ENCODE data around the gene CNMD. TPM values are rescaled to one million over a fixed set of nuclear protein-coding genes. Genes with fewer than 3 reads are reported as not detected.
"Not testable (repeated sequence)": the region's sequence is repeated elsewhere in the genome, so short reads cannot be mapped to it uniquely, and the experiment has no call there.

The CNMD gene
- total and polyA plus RNA-seq, 2 experiments from 2014 or later: not detected

DNA sequence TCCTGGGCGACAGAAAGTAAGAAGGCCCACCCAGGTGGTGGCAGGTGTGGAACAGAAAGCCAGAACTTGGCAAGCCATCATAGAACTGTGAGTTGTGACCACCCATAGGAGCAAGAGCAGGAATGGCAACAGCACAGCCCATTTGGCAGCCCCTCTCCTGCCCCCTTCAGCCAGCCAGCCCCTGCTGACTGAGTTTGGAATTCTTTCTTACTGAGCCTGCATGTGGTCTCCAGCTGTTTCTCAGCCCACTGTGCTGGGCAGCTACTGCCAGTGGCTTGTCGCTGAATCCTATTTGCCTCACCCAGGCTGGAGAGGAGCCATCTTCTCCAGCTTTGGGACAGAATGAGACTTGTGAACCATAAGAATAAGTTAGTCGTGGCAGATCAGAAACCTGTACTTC lies 28.3 kb downstream of the CNMD start:
- in situ Hi-C loops (cut with MboI): no loop called here
- 31% methylated on average over 3 of the region's 3 CpGs for WGBS, 2 experiments (ENCODE audit: low coverage in 1 of 2, low lambda C conversion rate in 2 of 2, missing lambda C conversion rate in 2 of 2)
- Histone ChIP-seq H2AFZ (no peak overlapping the region), H4K20me1 (ENCODE audit: insufficient read depth) (no peaks in the 10 kb centered on the region), H3K36me3 (ENCODE audit: low read depth) (no peaks in the 10 kb centered on the region), H3K27me3 (replicated peaks; ENCODE audit: insufficient read depth) (no peaks in the 10 kb centered on the region), H3K4me2 (ENCODE audit: unreplicated experiment) (no peak overlapping the region), H3K79me2 (ENCODE audit: insufficient read depth) (no peaks in the 10 kb centered on the region), H3K27ac (no peak overlapping the region), H3K9me3 (ENCODE audit: low read depth) (no peaks in the 10 kb centered on the region), H3K9me2 (ENCODE audit: insufficient read depth) (no peaks in the 10 kb centered on the region), H3K9ac (no peak overlapping the region), H3F3A (ENCODE audit: insufficient read depth) (no peaks in the 10 kb centered on the region), H3K4me1 (ENCODE audit: insufficient read depth) (no peaks in the 10 kb centered on the region), H3K4me3 (no peak overlapping the region)
- TF ChIP-seq EZH2 (IDR thresholded peaks at IDR 0.05; ENCODE audit: insufficient read depth, poor library complexity, severe bottlenecking): no peak
- TF ChIP-seq EZH2phosphoT487 (IDR thresholded peaks at IDR 0.05; ENCODE audit: insufficient read depth, low read depth): no peak
- DNase-seq: no peak

DNA sequence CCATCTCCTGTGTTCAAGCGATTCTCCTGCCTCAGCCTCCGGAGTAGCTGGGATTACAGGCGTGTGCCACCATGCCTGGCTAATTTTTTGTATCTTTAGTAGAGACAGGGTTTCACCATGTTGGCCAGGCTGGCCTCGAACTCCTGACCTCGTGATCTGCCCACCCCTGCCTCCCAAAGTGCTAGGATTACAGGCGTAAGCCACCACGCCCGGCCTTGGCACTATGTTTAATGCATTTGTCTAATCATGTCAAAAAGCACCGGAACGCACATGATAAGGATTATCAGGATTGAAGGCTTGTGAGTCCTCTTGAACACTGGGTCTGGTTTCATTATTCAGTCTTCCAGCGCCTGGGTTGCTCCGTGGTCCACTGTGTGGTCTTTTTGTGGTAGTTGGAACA lies 31.4 kb downstream of the CNMD start:
- H3K9me3 ChIP-seq (ENCODE audit: low read depth); H4K20me1 ChIP-seq (ENCODE audit: insufficient read depth); H2AFZ ChIP-seq; H3K9me2 ChIP-seq (ENCODE audit: insufficient read depth); H3K79me2 ChIP-seq (ENCODE audit: insufficient read depth); H3K4me2 ChIP-seq (ENCODE audit: unreplicated experiment); H3K36me3 ChIP-seq (ENCODE audit: low read depth); H3F3A ChIP-seq (ENCODE audit: insufficient read depth); in situ Hi-C loops (cut with MboI); H3K9ac ChIP-seq; H3K27me3 ChIP-seq (replicated peaks; ENCODE audit: insufficient read depth); H3K4me1 ChIP-seq (ENCODE audit: insufficient read depth); DNase-seq; H3K4me3 ChIP-seq; H3K27ac ChIP-seq: not testable (repeated sequence)
- WGBS, 2 experiments (ENCODE audit: low coverage in 1 of 2, low lambda C conversion rate in 2 of 2, missing lambda C conversion rate in 2 of 2): 80 to 88% methylated on average over 12 of the region's 12 CpGs

DNA sequence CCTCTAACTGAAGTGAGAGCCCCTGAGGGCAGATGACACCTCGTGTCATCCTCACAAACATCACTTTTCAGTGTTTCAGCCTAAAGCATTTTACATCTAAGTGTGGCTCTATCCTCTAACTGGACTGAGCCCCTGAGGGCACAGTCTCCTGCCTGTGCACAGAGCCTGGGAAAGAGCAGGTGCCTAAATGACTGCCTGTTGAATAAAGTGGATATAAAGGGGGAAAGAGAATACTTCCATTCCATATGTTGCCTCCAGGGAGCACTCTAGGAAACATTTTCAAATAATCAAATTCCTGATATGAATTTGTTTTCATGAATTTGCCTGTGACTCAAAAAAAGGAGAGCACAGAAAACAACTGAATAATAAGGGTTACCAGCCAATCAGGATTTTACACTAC lies 32.2 kb downstream of the CNMD start:
- WGBS, 2 experiments (ENCODE audit: low coverage in 1 of 2, low lambda C conversion rate in 2 of 2, missing lambda C conversion rate in 2 of 2): 37 to 50% methylated on average over 1 of the region's 1 CpG

DNA sequence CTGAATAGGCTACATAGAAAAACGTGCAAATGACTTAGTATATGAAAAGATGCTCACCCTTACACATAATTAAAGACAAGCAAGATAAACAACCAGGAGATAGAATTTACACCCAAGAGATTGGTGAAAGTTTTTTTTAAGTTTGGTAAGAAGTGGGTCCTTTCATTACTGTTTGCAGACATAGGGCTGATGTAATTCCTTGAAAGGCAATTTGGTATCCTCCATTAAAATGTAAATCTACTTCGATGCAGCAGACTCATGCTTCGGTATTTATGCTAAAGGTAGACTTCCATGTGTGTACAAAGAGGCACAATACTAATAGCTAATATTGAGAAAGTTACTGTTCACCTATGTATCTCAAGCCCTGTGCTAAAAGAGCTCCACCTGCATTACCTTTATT lies 33.5 kb downstream of the CNMD start:
- in situ Hi-C loops (cut with MboI): no loop called here
- WGBS, 2 experiments (ENCODE audit: low coverage in 1 of 2, low lambda C conversion rate in 2 of 2, missing lambda C conversion rate in 2 of 2): 79 to 82% methylated on average over 3 of the region's 3 CpGs

More for the DNA sequence above, 32.2 kb downstream of the CNMD start:
- H3F3A ChIP-seq (ENCODE audit: insufficient read depth): peaks cover 11% of the 10 kb centered on the region
- no peak overlapping the region for H2AFZ ChIP-seq
- H3K9me2 ChIP-seq (ENCODE audit: insufficient read depth): no peaks in the 10 kb centered on the region
- no peak overlapping the region for H3K27ac ChIP-seq
- in situ Hi-C loops (cut with MboI): no loop called here
- no peak overlapping the region for H3K4me2 ChIP-seq (ENCODE audit: unreplicated experiment)
- H3K9me3 ChIP-seq (ENCODE audit: low read depth): no peaks in the 10 kb centered on the region
- no peak overlapping the region for H3K4me3 ChIP-seq
- H3K27me3 ChIP-seq (replicated peaks; ENCODE audit: insufficient read depth): no peaks in the 10 kb centered on the region
- no peak for TF ChIP-seq EZH2phosphoT487 (IDR thresholded peaks at IDR 0.05; ENCODE audit: insufficient read depth, low read depth)
- no peak for TF ChIP-seq EZH2 (IDR thresholded peaks at IDR 0.05; ENCODE audit: insufficient read depth, poor library complexity, severe bottlenecking)
- H3K9ac ChIP-seq: no peak overlapping the region
- H3K36me3 ChIP-seq (ENCODE audit: low read depth): no peaks in the 10 kb centered on the region
- no peaks in the 10 kb centered on the region for H3K4me1 ChIP-seq (ENCODE audit: insufficient read depth)
- DNase-seq: peak; percentile 5
- no peaks in the 10 kb centered on the region for H3K79me2 ChIP-seq (ENCODE audit: insufficient read depth)
- H4K20me1 ChIP-seq (ENCODE audit: insufficient read depth): no peaks in the 10 kb centered on the region

DNA sequence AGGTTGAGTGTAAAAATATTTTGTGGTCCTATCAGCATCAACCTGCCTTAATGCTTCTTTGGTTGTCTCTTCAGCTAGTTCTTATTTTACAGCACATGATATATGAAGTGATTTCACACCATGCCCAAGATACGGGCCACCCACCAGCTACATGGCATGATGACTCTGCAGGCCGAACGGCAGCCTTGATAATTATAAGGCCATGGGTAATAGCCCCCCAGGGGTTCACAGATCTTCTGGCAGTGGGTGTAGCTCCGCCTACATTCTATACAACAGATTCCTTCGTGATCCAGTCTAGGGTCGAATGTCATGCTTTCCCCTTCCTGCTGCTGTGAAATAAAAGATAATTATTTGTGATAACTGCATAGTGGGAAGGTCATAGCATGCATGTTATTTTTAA lies 36.1 kb downstream of the CNMD start:
- in situ Hi-C loops (cut with MboI): no loop called here
- Histone ChIP-seq H4K20me1 (ENCODE audit: insufficient read depth) (no peaks in the 10 kb centered on the region), H3K9ac (no peak overlapping the region), H3F3A (ENCODE audit: insufficient read depth) (peaks cover 17% of the 10 kb centered on the region), H3K27ac (no peak overlapping the region), H3K9me2 (ENCODE audit: insufficient read depth) (no peaks in the 10 kb centered on the region), H3K4me2 (ENCODE audit: unreplicated experiment) (no peak overlapping the region), H3K4me1 (ENCODE audit: insufficient read depth) (no peaks in the 10 kb centered on the region), H3K27me3 (replicated peaks; ENCODE audit: insufficient read depth) (no peaks in the 10 kb centered on the region), H3K4me3 (no peak overlapping the region), H3K36me3 (ENCODE audit: low read depth) (peaks cover 4% of the 10 kb centered on the region; the same call in 1 of the 2 replicates), H3K79me2 (ENCODE audit: insufficient read depth) (no peaks in the 10 kb centered on the region), H3K9me3 (ENCODE audit: low read depth) (no peaks in the 10 kb centered on the region), H2AFZ (no peak overlapping the region)
- no peak for DNase-seq
- WGBS, 2 experiments (ENCODE audit: low coverage in 1 of 2, low lambda C conversion rate in 2 of 2, missing lambda C conversion rate in 2 of 2): 86 to 89% methylated on average over 6 of the region's 6 CpGs
- no peak for TF ChIP-seq EZH2phosphoT487 (IDR thresholded peaks at IDR 0.05; ENCODE audit: insufficient read depth, low read depth)
- no peak for TF ChIP-seq EZH2 (IDR thresholded peaks at IDR 0.05; ENCODE audit: insufficient read depth, poor library complexity, severe bottlenecking)

More for the DNA sequence above, 33.5 kb downstream of the CNMD start:
- no peak for DNase-seq
- Histone ChIP-seq H3F3A (ENCODE audit: insufficient read depth) (peaks cover 13% of the 10 kb centered on the region), H3K9me3 (ENCODE audit: low read depth) (no peaks in the 10 kb centered on the region), H3K79me2 (ENCODE audit: insufficient read depth) (no peaks in the 10 kb centered on the region), H4K20me1 (ENCODE audit: insufficient read depth) (no peaks in the 10 kb centered on the region), H3K9ac (no peak overlapping the region), H3K27me3 (replicated peaks; ENCODE audit: insufficient read depth) (no peaks in the 10 kb centered on the region), H3K4me1 (ENCODE audit: insufficient read depth) (no peaks in the 10 kb centered on the region), H3K4me2 (ENCODE audit: unreplicated experiment) (no peak overlapping the region), H3K27ac (no peak overlapping the region), H3K36me3 (ENCODE audit: low read depth) (no peaks in the 10 kb centered on the region), H3K4me3 (no peak overlapping the region), H2AFZ (no peak overlapping the region), H3K9me2 (ENCODE audit: insufficient read depth) (no peaks in the 10 kb centered on the region)
- TF ChIP-seq EZH2 (IDR thresholded peaks at IDR 0.05; ENCODE audit: insufficient read depth, poor library complexity, severe bottlenecking) (no peak), EZH2phosphoT487 (IDR thresholded peaks at IDR 0.05; ENCODE audit: insufficient read depth, low read depth) (no peak)
